Common myeloid progenitor, CD34-positive (primary cell): Measurements from ENCODE around the gene ADAMTS15.

Source experiments
- CTCF ChIA-PET: fragments of 350-600 bp; sonication (Branson Sonifier 250); formaldehyde crosslinking; loops from one replicate; lab custom pipeline; 2021; ENCODE audit warnings: antibody characterized with exemption; lab: Charles Lee
- POLR2A ChIA-PET: fragments of 350-600 bp; sonication (Branson Sonifier 250); formaldehyde crosslinking; loops from one replicate; lab custom pipeline; 2021; ENCODE audit warnings: antibody characterized with exemption; lab: Charles Lee
- DNase-seq, 3 donors: peaks; one replicate each; pipeline versions ENCODE4 v3.0.0 to v3.0.0-alpha.2; 2013
- H3K27ac ChIP-seq, 2 experiments: 1 replicate in 1 of 2; 2 replicates in 1 of 2; pipeline ENCODE4 v1.7.0; 2013; ENCODE audit warnings: inconsistent platforms in 2 of 2, low read length in 2 of 2, mild to moderate bottlenecking in 2 of 2, low read depth in 1 of 2, moderate library complexity in 1 of 2; ENCODE audit not compliant: severe bottlenecking in 2 of 2, insufficient read depth in 1 of 2, poor library complexity in 1 of 2
- H3K27me3 ChIP-seq, 5 experiments: replicated peaks in 2 of 5; 1 replicate in 3 of 5; 2 replicates in 2 of 5; pipeline versions ENCODE4 v1.6.1 to v1.7.0; 2013; ENCODE audit warnings: low read length in 4 of 5, mild to moderate bottlenecking in 2 of 5, moderate library complexity in 2 of 5, inconsistent platforms in 1 of 5; ENCODE audit not compliant: insufficient read depth in 5 of 5, control insufficient read depth in 4 of 5
- H3K36me3 ChIP-seq, 4 experiments: 1 replicate in 2 of 4; 2 replicates in 2 of 4; pipeline versions ENCODE4 v1.6.1 to v1.7.0; 2013; ENCODE audit warnings: low read length in 3 of 4, control low read depth in 1 of 4, mild to moderate bottlenecking in 1 of 4; ENCODE audit not compliant: control insufficient read depth in 4 of 4, insufficient read depth in 4 of 4
- H3K4me1 ChIP-seq, 4 experiments: 1 replicate in 3 of 4; 2 replicates in 1 of 4; pipeline versions ENCODE4 v1.6.1 to v1.7.1; 2013; ENCODE audit warnings: low read length in 3 of 4, mild to moderate bottlenecking in 3 of 4, control low read depth in 1 of 4, inconsistent platforms in 1 of 4, moderate library complexity in 1 of 4; ENCODE audit not compliant: control insufficient read depth in 4 of 4, insufficient read depth in 4 of 4; ENCODE audit errors: control extremely low read depth in 1 of 4
- H3K4me3 ChIP-seq, 7 experiments: 1 replicate in 4 of 7; 2 replicates in 3 of 7; pipeline versions ENCODE4 v1.5.1 to v1.7.0; 2013; ENCODE audit warnings: mild to moderate bottlenecking in 7 of 7, low read length in 6 of 7, moderate library complexity in 6 of 7, inconsistent platforms in 2 of 7, low read depth in 2 of 7, control low read depth in 1 of 7; ENCODE audit not compliant: insufficient read depth in 4 of 7, control insufficient read depth in 1 of 7; ENCODE audit errors: extremely low read depth in 1 of 7
- H3K9me3 ChIP-seq, 5 experiments: 1 replicate in 4 of 5; 2 replicates in 1 of 5; pipeline versions ENCODE4 v1.6.1 to v1.7.1; 2013; ENCODE audit warnings: low read length in 4 of 5, mild to moderate bottlenecking in 2 of 5, inconsistent platforms in 1 of 5, low read depth in 1 of 5, moderate library complexity in 1 of 5; ENCODE audit not compliant: control insufficient read depth in 4 of 5, insufficient read depth in 2 of 5; ENCODE audit errors: control extremely low read depth in 1 of 5
- WGBS: methylation state at CpG from one replicate; pipeline ENCODE4 v1.1.5; 2013; ENCODE audit not compliant: insufficient coverage; 5-methylcytosine and 5-hydroxymethylcytosine counted together

The ADAMTS15 gene

DNA sequence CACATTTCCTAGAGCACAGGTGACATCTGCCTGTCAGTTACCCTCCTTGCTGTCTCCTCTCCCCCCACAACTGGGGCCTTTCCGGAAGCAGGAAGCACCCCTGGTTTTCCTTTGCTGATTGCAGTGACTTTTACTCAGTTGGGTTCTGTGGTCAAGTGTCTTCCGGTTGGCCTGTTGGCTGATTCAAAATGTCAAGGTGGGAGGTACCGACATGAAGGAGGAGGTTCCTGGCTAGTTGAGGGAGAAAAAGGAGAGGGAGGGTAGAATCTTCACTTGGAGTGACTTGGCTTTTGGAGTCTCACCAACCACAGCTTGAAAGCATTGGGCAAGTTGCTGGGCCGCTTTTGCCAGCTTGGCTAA is 9.3 kb upstream of the ADAMTS15 start:
- peak in 2 of 3 donors; percentile 38 to 49 for DNase-seq
- no peaks in the 10 kb centered on the region for H3K36me3 ChIP-seq
- H3K27ac ChIP-seq, result no peak overlapping the region
- ChIA-PET CTCF (interaction anchor here (1.4 to 15.5 kb wide), 2 partner anchors 14 to 425 kb away, joined by 3 to 362 read pairs; no protein-coding TSS in a partner anchor), POLR2A (no interaction called here)
- peaks cover 1 to 24% (median 11%) of the 10 kb centered on the region in 4 experiments for H3K4me1 ChIP-seq
- peak overlapping the region in 1 of 7 experiments; percentile 24 for H3K4me3 ChIP-seq
- 39% methylated on average over 4 of the region's 4 CpGs for WGBS
- no peaks in the 10 kb centered on the region for H3K27me3 ChIP-seq
- peaks cover 0 to 7% (median 0%) of the 10 kb centered on the region in 5 experiments for H3K9me3 ChIP-seq

DNA sequence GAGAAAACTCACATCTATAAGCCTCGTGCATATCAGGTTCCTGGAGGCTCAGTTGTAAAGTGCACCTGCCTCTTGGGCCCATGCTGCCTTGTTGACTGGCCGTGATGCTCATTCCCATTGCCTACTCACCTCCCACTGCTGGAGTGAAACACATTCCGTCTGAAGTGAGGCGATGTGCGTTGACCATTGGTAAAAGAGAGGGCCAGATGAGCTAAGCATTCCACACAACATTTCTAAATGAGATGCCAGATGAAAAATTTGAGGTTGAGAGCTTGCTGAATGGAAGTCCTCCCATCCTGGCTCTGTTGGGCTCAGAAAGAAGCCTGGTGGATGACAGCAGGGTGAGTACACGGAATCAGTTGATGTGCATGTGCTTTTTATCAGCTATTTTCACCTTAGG is 8.6 kb upstream of the ADAMTS15 start:
- H3K9me3 ChIP-seq, result peaks cover 0 to 7% (median 0%) of the 10 kb centered on the region in 5 experiments
- H3K27ac ChIP-seq, result no peak overlapping the region
- peaks cover 0 to 1% (median 0%) of the 10 kb centered on the region in 5 experiments for H3K27me3 ChIP-seq
- CTCF ChIA-PET, result interaction anchor here (2.2 to 15.5 kb wide), 2 partner anchors 11 to 424 kb away, joined by 7 to 362 read pairs; no protein-coding TSS in a partner anchor
- H3K4me3 ChIP-seq, result no peak overlapping the region
- POLR2A ChIA-PET, result no interaction called here
- no peak for DNase-seq
- H3K36me3 ChIP-seq, result no peaks in the 10 kb centered on the region
- WGBS, result 88% methylated on average over 5 of the region's 6 CpGs
- peaks cover 1 to 21% (median 8%) of the 10 kb centered on the region in 4 experiments for H3K4me1 ChIP-seq

DNA sequence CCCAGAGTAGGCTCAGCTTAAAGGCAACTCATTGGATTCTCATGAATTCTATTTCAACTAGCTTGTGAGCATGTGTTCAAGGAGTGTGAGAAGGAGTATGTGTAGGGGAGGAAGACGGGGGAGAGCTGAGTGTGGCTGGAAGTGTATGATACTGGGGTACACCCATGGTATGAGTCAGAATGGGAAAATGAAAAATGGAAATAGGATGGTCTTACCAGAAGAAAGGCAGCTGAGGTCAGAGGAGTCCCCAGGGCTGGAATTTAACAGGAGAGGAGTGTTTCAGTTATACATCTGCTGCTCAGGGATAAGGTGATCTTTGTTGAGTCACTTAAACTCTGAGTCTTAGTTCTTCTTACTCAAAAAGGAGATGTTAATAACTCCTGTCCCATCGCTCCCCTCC is 6.7 kb upstream of the ADAMTS15 start:
- no peak overlapping the region for H3K4me3 ChIP-seq
- no peak overlapping the region for H3K27ac ChIP-seq
- ChIA-PET POLR2A (no interaction called here), CTCF (interaction anchor here (0.7 to 3.5 kb wide), 5 partner anchors 9 to 421 kb away, joined by 3 to 21 read pairs (median 7); no protein-coding TSS in a partner anchor)
- peaks cover 0 to 7% (median 0%) of the 10 kb centered on the region in 5 experiments for H3K9me3 ChIP-seq
- DNase-seq, result no peak
- peaks cover 0 to 15% (median 7%) of the 10 kb centered on the region in 4 experiments for H3K4me1 ChIP-seq
- peaks cover 0 to 13% (median 4%) of the 10 kb centered on the region in 5 experiments for H3K27me3 ChIP-seq
- WGBS, result 100% methylated on average over 1 of the region's 2 CpGs
- no peaks in the 10 kb centered on the region for H3K36me3 ChIP-seq

DNA sequence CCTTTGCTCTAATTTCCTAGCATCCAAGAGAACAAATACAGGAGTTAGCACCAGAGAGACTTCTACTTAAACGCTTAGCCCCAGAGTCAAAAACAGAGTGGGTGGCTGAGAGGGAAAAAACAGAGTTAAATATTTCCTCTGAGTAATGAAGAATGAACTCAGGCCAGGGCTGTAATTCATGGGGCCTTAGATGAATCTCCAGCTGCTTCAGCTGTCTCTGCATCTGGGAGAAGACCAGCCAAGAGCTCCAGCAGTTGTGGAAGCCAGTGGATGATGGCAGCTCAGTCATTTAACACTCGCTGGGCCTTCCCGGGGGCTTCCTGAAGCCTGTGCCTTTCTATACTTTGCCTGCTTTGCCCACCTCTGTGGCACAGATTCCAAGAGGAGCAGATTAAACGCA is 5.7 kb upstream of the ADAMTS15 start:
- Histone ChIP-seq H3K27ac (no peak overlapping the region), H3K9me3 (peaks cover 0 to 7% (median 0%) of the 10 kb centered on the region in 5 experiments), H3K36me3 (no peaks in the 10 kb centered on the region), H3K4me3 (no peak overlapping the region), H3K27me3 (peaks cover 0 to 21% (median 6%) of the 10 kb centered on the region in 5 experiments), H3K4me1 (peaks cover 0 to 15% (median 7%) of the 10 kb centered on the region in 4 experiments)
- WGBS, result 96% methylated on average over 4 of the region's 4 CpGs
- ChIA-PET POLR2A (no interaction called here), CTCF (interaction anchor here (0.9 to 3.5 kb wide), 5 partner anchors 8 to 420 kb away, joined by 3 to 21 read pairs (median 6); no protein-coding TSS in a partner anchor)
- DNase-seq, result no peak

DNA sequence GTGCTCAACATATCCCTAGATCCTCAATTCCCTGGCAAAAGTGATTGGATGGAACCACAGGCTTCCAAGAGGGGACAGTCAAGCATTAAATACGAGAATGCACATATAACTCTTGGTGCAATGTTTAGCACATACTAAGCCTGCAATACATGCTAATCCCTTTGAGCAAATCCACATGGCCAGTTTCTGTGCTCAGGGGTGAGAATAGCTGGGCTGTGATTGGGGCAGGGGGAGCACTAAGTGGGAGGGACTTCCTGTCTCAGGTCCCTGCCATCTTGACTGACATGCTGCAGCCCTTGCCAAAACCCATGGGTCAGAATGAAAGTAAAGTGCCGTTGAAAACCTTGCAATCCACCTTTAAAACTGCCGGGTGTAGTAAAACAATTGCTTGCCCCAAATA is 2.7 kb upstream of the ADAMTS15 start:
- peaks cover 2 to 21% (median 18%) of the 10 kb centered on the region in 4 experiments for H3K4me1 ChIP-seq
- ChIA-PET POLR2A (no interaction called here), CTCF (interaction anchor here (1.3 to 1.4 kb wide), 2 partner anchors 14 to 416 kb away, joined by 3 to 4 read pairs; no protein-coding TSS in a partner anchor)
- peaks cover 0 to 7% (median 0%) of the 10 kb centered on the region in 5 experiments for H3K9me3 ChIP-seq
- H3K27me3 ChIP-seq, result peaks cover 0 to 51% (median 23%) of the 10 kb centered on the region in 5 experiments
- 94% methylated on average over 2 of the region's 3 CpGs for WGBS
- H3K4me3 ChIP-seq, result no peak overlapping the region
- no peak overlapping the region for H3K27ac ChIP-seq
- H3K36me3 ChIP-seq, result no peaks in the 10 kb centered on the region
- DNase-seq, result no peak

DNA sequence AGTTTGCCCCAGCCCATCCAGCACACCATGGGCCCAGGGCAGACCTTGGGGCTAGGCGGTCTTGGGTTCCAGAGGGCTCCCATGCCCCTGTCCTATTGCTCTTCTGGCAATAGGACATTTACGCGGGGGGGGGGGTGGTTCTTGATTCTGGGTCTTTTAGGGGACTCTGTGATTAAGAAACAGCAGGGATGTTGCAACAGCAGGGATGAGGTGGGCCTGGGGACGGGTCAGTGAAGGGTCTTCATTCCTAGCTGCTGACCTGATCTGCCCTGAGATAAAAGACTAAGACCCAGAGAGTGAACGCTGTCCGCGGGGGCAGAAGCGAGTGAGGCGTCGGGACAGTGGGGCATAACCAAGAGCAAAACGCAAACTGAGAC is 418 bp upstream of the ADAMTS15 start:
- DNase-seq, result no peak
- 13% methylated on average over 9 of the region's 11 CpGs for WGBS
- no peak overlapping the region for H3K27ac ChIP-seq
- peaks cover 2 to 21% (median 18%) of the 10 kb centered on the region in 4 experiments for H3K4me1 ChIP-seq
- H3K4me3 ChIP-seq, result peak overlapping the region; percentile 30 to 73 (median 44)
- no peaks in the 10 kb centered on the region for H3K36me3 ChIP-seq
- CTCF ChIA-PET, result interaction anchor here (0.8 to 1.3 kb wide), 4 partner anchors 11 to 413 kb away, joined by 3 to 5 read pairs (median 4); no protein-coding TSS in a partner anchor
- no peaks in the 10 kb centered on the region for H3K9me3 ChIP-seq
- peaks cover 0 to 70% (median 32%) of the 10 kb centered on the region in 5 experiments for H3K27me3 ChIP-seq
- POLR2A ChIA-PET, result no interaction called here

DNA sequence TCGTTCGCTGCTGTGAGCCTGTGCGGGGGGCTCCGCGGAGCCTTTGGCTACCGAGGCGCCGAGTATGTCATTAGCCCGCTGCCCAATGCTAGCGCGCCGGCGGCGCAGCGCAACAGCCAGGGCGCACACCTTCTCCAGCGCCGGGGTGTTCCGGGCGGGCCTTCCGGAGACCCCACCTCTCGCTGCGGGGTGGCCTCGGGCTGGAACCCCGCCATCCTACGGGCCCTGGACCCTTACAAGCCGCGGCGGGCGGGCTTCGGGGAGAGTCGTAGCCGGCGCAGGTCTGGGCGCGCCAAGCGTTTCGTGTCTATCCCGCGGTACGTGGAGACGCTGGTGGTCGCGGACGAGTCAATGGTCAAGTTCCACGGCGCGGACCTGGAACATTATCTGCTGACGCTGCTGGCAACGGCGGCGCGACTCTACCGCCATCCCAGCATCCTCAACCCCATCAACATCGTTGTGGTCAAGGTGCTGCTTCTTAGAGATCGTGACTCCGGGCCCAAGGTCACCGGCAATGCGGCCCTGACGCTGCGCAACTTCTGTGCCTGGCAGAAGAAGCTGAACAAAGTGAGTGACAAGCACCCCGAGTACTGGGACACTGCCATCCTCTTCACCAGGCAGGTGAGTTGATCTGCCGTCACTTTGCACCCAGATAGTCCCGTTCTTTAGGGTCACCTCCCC is 1.0 kb downstream of the ADAMTS15 start:
- Histone ChIP-seq H3K4me1 (peaks cover 2 to 21% (median 18%) of the 10 kb centered on the region in 4 experiments), H3K9me3 (no peaks in the 10 kb centered on the region), H3K27ac (no peak overlapping the region), H3K27me3 (peaks cover 0 to 81% (median 32%) of the 10 kb centered on the region in 5 experiments), H3K36me3 (no peaks in the 10 kb centered on the region), H3K4me3 (peak overlapping the region in 5 of 7 experiments; percentile 37 to 73 (median 64))
- 2% methylated on average over 62 of the region's 64 CpGs for WGBS
- ChIA-PET CTCF (interaction anchor here (1.8 kb wide), 1 partner anchor 8 kb away, joined by 7 read pairs; no protein-coding TSS in a partner anchor), POLR2A (no interaction called here)
- DNase-seq, result no peak
